Stimulated activated CD4-positive, alpha-beta T cell treated with anti-CD3 and anti-CD28 coated beads, Interleukin-2, amount 100 ng/mL, for 48 hours (primary cell): ENCODE results near the gene DNASE1L2.
"Not testable (repeated sequence)": the region's sequence is repeated elsewhere in the genome, so short reads cannot be mapped to it uniquely, and the experiment has no call there.

Experiments used
- DNase-seq, 2 donors: peaks; one replicate each; pipeline ENCODE4 v3.0.0-alpha.2; 2020

DNASE1L2 gene

DNA sequence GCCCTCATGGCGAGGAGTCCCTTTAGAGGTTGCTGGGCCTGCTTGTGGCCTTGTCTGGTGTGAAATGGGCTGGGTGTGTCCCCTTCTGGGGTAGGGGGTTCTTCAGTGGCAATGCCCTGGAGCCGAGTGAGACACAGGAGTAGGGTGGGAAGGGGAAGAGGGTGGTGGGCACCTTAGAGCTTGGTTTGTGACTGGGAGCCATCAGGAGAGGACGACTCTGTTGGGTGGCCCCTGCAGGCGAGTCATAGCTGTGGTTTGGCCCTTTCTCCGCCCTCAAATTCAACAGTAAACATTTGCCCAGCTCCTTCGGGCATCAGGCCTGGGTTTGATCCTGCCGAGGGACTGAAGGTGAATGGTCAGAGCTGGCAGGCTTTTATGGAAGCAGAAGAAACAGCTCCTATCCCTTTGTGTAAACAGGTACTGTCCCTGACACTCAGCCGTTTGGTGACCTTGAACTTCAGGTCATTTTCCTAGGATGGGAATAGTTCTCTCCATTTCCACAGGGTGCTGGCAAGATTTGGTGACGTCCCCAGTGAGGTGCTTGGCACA is 9.9 kb upstream of the DNASE1L2 start:
- DNase-seq = no peak

DNA sequence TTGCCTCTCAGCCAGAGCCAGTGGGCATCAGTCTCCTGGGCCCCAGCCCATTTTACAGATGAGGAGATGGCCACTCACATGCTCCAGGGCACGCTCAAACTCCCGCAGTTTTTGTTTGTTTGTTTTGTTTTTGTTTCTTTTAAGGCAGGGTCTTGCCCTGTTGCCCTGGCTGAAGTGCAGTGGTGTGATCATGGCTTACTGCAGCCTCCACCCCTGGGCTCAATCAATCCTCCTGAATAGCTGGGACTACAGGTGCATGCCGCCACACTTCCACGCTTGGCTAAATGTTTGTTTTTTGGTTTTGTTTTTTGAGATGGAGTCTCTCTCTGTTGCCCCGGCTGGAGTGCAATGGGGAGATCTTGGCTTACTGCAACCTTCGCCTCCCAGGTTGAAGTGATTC is 9.3 kb upstream of the DNASE1L2 start:
- DNase-seq = no peak

- no peak for DNase-seq
Measured at GRCh38 chr16:2228161-2228824, 8.0 kb upstream of the DNASE1L2 start.

- no peak for DNase-seq
Measured at GRCh38 chr16:2229091-2229490, 7.2 kb upstream of the DNASE1L2 start.

GRCh38 chr16:2229632-2230250 is 6.5 kb upstream of the DNASE1L2 start:
- no peak for DNase-seq

DNA sequence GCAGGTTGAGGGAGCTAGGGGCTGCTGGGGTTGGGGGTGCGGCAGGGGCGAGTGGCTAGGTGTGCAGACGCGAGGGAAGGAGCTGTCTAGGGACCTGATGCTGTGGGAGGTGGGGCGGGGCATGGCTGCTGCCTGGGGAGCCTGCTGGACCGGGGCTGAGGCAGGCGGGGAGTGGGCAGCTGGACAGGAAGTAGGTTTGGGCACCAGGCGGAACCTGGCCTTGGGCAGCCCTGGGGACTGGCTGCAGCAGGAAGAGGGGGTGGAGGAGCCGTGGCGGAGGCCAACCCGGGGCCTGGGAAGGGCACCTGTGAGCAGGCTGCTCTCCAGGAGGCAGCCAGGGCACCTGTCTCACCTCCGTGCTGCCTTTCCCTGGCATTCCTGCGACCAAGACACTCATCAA is 5.9 kb upstream of the DNASE1L2 start:
- DNase-seq = no peak

DNA sequence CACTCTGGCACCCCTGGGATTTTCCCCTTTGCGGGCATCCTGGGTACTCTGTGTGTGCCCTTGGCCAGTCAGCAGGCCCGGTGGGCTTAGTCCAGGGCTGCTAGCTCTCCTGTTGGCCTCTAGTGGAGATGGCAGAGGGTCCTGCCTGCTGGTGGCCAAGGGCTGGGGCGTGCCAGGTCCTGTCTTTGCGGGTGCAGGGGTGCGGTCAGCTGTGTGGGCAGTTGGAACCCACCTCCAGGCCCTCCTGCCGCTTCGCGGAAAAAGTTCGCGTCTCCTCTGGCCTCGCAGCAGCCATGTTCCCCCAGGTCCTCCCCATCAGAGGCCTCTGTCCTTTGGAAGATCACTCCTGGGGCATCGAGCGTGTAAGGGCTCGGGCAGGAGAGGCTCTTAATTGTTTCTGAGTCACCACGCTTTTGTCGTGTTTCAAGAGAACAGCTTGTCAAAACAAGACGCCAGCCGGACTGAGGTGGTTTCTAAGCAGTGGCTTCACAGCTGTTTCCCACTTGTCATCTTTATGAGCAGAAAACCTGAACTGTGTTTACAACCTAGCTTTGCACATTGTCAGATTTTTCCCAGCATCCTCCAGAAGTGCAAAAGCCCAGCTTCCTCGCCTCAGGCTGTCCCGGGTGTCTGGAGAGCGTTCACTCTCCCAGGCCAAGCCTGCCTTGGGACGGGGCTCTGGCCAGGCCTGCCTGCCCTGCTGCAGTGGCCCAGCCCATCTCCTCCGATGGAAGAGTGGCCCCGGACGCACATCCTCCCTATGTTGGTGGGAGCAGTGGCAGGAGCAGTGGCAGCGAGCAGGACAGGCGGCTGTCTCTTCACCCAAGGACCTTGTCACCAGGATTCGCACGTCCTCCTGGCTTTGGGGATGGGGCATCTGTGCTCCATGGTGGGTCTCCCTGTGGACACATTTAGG is 5.0 kb upstream of the DNASE1L2 start:
- no peak for DNase-seq

GRCh38 chr16:2232094-2232990 is 3.9 kb upstream of the DNASE1L2 start:
- DNase-seq = no peak

- no peak for DNase-seq
Measured at GRCh38 chr16:2233046-2233775, 3.0 kb upstream of the DNASE1L2 start.

DNA sequence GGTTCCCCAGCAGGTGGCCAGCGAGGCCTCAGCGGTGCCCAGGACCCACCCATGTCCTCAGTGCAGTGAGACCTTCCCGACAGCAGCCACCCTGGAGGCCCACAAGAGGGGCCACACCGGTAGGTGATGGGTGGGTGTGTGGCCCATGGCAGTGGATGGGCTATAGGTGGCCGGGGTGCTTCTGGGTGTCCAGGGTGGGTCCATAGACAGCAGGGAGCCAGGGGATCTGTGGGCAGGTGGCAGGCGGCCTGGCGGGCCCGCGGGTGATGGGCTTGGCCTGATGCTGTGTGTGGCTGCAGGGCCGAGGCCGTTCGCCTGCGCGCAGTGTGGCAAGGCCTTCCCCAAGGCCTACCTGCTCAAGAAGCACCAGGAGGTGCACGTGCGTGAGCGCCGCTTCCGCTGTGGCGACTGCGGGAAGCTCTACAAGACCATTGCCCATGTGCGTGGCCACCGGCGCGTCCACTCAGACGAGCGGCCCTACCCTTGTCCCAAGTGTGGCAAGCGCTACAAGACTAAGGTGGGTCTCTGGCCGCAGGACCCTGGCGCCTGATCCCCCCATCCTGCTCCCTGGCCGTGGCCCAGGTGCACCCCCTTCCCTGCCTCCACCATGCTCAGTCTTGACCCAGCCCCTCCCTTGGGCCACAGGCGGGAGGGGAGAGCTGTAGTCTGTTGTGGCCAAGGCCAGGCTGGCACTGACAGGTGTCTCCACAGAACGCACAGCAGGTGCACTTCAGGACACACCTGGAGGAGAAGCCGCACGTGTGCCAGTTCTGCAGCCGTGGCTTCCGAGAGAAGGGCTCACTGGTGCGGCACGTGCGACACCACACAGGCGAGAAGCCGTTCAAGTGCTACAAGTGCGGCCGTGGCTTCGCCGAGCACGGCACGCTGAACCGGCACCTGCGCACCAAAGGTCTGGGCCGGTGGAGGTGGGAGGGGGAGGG is 2.1 kb upstream of the DNASE1L2 start:
- DNase-seq = no peak

GRCh38 chr16:2234813-2235170 is 1.5 kb upstream of the DNASE1L2 start:
- DNase-seq = no peak

DNA sequence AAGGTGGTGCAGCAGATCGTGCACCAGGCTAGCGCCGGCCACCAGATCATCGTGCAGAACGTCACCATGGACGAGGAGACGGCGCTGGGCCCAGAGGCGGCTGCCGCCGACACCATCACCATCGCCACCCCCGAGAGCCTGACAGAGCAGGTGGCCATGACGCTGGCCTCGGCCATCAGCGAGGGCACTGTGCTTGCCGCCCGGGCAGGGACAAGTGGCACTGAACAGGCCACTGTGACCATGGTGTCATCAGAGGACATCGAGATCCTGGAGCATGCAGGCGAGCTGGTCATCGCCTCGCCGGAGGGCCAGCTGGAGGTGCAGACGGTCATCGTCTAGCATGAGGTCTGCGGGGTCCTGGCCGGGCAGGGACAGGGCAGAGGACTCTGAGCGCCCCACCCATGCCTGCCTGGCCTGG is 1.0 kb upstream of the DNASE1L2 start:
- no peak for DNase-seq

- DNase-seq = no peak
Measured at GRCh38 chr16:2235695-2236336, 428 bp upstream of the DNASE1L2 start.

DNA sequence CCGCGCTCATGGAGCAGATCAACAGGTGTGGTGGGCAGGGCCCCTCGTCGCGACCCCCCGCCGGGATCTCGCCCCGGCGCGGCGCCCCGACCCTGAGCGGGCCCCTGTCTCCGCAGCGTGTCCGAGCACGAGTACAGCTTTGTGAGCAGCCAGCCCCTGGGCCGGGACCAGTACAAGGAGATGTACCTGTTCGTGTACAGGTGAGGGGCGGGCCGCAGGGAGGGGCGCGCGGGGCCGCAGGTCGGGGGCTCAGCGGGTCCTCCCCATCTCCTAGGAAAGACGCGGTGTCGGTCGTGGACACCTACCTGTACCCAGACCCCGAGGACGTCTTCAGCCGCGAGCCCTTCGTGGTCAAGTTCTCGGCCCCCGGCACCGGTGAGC is 848 bp downstream of the DNASE1L2 start:
- no peak for DNase-seq

DNA sequence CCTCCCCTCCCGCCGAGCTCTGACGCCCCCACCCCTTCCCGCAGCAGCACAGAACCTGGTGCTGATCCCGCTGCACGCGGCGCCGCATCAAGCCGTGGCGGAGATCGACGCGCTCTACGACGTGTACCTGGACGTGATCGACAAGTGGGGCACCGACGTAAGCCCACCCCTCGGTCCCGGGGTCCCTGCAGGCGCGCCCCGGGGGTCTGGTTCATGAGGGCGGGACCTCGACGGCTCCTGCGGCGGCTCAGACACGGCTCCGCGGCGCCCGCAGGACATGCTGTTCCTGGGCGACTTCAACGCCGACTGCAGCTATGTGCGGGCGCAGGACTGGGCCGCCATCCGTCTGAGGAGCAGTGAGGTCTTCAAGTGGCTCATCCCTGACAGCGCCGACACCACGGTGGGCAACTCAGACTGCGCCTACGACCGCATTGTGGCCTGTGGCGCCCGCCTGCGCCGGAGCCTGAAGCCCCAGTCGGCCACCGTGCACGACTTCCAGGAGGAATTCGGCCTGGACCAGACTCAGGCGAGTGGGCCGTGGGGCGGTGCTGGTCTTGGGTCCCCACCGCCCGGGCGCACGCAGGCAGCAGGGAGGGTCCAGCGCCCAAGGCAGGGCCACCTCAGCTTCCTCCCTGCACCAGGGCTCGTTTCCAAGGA is 1.4 kb downstream of the DNASE1L2 start:
- DNase-seq = no peak

DNA sequence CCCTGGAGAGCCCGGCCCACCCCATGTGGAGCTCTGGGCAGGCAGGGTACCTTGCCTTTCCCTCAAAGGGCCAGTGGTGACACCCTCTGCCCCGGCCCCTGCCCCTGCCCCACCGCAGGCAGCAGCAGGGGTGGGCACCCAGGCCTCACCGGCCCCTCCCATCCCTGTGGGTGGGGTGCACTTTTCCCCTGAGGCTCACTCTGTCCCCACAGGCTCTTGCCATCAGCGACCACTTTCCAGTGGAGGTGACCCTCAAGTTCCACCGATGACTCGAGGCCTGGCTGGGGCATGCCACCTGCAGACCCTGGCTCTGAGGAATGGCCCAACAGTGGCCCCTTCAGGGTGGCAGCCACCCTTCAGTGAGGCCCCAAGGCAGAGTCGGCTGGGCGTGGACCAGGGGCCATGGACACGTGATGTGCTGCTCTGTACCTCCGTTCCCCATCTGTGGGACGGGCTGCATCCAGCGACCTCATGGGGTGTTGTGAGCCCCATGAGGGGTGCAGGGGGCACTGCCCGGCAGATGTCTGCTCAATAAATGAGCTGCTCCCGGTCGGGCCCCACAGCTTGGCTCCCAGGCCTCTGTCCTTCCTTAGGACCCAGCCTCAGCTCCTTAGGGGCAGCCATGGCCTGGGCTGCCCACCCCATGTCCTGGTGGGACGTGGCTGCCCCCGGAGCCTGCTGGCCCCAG is 2.0 kb downstream of the DNASE1L2 start:
- no peak for DNase-seq

DNA sequence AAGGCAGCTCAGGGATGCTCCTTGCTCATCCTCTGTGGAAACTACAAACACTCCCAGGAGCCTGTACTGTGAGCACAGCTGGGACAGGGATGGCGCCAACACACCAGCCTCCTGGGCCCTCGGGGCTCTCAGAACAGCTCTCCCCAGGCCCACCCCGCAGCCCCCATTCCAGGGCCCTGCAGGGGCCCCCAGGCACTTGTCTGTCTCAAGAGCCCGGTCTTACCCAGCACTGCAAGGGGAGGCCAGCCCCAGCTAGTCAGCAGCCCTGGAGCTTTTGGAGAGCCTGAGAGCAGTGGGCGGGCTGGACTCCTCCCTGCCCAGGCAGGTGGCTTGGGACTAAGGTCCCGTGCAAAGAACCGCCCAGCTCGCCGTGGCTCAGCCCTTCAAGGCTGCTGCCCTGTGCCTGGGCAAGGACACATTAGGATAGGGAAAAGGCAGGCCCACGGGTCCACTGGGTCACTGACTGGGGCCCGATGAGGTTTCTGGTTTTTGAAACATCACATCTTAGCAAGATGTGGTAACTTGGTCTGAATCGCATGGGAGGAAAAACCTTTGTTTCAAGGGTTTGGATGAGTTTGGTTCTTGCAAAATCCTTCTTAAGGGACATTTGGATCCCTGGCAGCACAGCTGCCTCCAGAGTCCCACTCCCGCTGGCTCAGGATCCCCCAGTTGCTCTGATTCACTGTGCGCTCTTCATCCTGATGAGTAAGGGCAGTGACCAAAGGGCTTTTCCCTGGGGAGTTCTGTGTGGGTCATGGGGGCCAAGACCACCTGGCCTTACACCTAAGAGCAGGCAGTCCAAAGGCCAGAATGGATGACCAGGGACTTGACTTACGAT is 2.8 kb downstream of the DNASE1L2 start:
- DNase-seq = no peak

DNA sequence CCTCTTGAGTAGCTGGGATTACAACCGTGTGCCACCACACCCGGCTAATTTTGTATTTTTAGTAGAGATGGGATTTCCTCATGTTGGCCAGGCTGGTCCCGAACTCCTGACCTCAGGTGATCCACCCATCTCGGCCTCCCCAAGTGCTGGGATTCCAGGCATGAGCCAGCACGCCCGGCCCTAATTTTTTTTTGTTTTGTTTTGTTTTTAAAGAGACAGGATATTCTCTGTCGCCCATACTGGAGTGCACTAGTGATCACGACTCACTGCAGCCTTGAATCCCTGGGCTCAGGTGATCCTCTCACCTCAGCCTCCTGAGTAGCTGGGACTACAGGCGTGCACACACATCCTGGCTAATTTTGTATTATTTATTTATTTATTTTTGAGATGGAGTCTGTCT is 4.1 kb downstream of the DNASE1L2 start:
- not testable (repeated sequence) for DNase-seq
